HuH-7.5 (cell line): ENCODE results near the gene ECE1.
"Not testable (repeated sequence)": the region's sequence is repeated elsewhere in the genome, so short reads cannot be mapped to it uniquely, and the experiment has no call there.

ENCODE experiments used
- DNase-seq: peaks from one replicate; pipeline ENCODE4 v3.0.0; 2011; ENCODE audit warnings: low spot score

ECE1 gene

GRCh38 chr1:21249940-21250493 lies 40.2 kb downstream of the ECE1 start:
- DNase-seq = no peak

GRCh38 chr1:21247892-21248715 lies 42.2 kb downstream of the ECE1 start:
- peak; percentile 55 for DNase-seq

GRCh38 chr1:21246905-21247642 lies 43.2 kb downstream of the ECE1 start:
- no peak for DNase-seq

- no peak for DNase-seq
Measured at GRCh38 chr1:21245688-21246229, 44.5 kb downstream of the ECE1 start.

- no peak for DNase-seq
Measured at GRCh38 chr1:21244986-21245687, 45.1 kb downstream of the ECE1 start.

GRCh38 chr1:21244154-21244553 lies 46.1 kb downstream of the ECE1 start:
- DNase-seq = no peak

- no peak for DNase-seq
Measured at GRCh38 chr1:21242846-21243245, 47.4 kb downstream of the ECE1 start.

GRCh38 chr1:21241771-21242581 lies 48.3 kb downstream of the ECE1 start:
- DNase-seq = no peak

GRCh38 chr1:21240706-21241105 lies 49.6 kb downstream of the ECE1 start:
- no peak for DNase-seq

- DNase-seq = no peak
Measured at GRCh38 chr1:21239221-21239620, 51.0 kb downstream of the ECE1 start.

- DNase-seq = no peak
Measured at GRCh38 chr1:21238141-21238800, 52.0 kb downstream of the ECE1 start.

- no peak for DNase-seq
Measured at GRCh38 chr1:21237446-21238088, 52.7 kb downstream of the ECE1 start.

GRCh38 chr1:21236178-21236577 lies 54.1 kb downstream of the ECE1 start:
- no peak for DNase-seq

GRCh38 chr1:21234779-21235178 lies 55.5 kb downstream of the ECE1 start:
- DNase-seq = no peak

- no peak for DNase-seq
Measured at GRCh38 chr1:21233490-21233889, 56.8 kb downstream of the ECE1 start.

- DNase-seq = peak; percentile 66
Measured at GRCh38 chr1:21232044-21232443, 58.2 kb downstream of the ECE1 start.

- DNase-seq = no peak
Measured at GRCh38 chr1:21229246-21230000, 60.8 kb downstream of the ECE1 start.

- not testable (repeated sequence) for DNase-seq
Measured at GRCh38 chr1:21228224-21228623, 62.0 kb downstream of the ECE1 start.

GRCh38 chr1:21225065-21225464 lies 65.2 kb downstream of the ECE1 start:
- no peak for DNase-seq
